IMR-90 (cell line): ENCODE results near the gene TBX15. TPM values are rescaled to one million over a fixed set of nuclear protein-coding genes. Genes with fewer than 3 reads are reported as not detected.

Source experiments
- ATAC-seq: fragments of 200-7000 bp; cut with Tn5 transposase; 2 replicates; pipeline ENCODE4 v1.9.1; 2020; ENCODE audit warnings: low read depth, mild to moderate bottlenecking, moderate library complexity
- BruUV-seq: library from RNA; stranded (reverse); fragments of 400-500 nt; replicated peaks from 2 replicates; lab custom pipeline; 2021; lab: Mats Ljungman, UMichigan
- CTCF ChIA-PET: fragments of 300-600 bp; formaldehyde crosslinking; extraction: SDS; loops from one replicate; lab custom pipeline; 2021; ENCODE audit warnings: antibody characterized with exemption; lab: Yijun Ruan, JAX
- POLR2A ChIA-PET: fragments of 300-600 bp; sonication (Branson Sonifier 250); formaldehyde crosslinking; loops from one replicate; lab custom pipeline; 2022; ENCODE audit warnings: antibody characterized with exemption; ENCODE audit not compliant: unreplicated experiment; lab: Charles Lee
- DNase-seq: peaks from one replicate; pipeline ENCODE4 v3.0.0; 2013
- H2AFZ ChIP-seq: replicated peaks from 2 replicates; pipeline ENCODE3; 2013; ENCODE audit warnings: low read length, mild to moderate bottlenecking; ENCODE audit not compliant: poor library complexity
- H2AK5ac ChIP-seq: 2 replicates; pipeline ENCODE4 v1.6.1; 2013; ENCODE audit warnings: low read depth, low read length, inconsistent platforms
- H2AK9ac ChIP-seq: replicated peaks from 2 replicates; pipeline ENCODE3; 2013; ENCODE audit warnings: mild to moderate bottlenecking, low read depth, low read length, moderate library complexity; ENCODE audit not compliant: poor library complexity
- H2BK120ac ChIP-seq: 2 replicates; pipeline ENCODE4 v1.6.1; 2013; ENCODE audit warnings: low read depth, low read length, inconsistent platforms
- H2BK15ac ChIP-seq: 3 replicates; pipeline ENCODE4 v1.6.1; 2013; ENCODE audit warnings: low read depth, low read length, inconsistent platforms
- H2BK20ac ChIP-seq: 2 replicates; pipeline ENCODE4 v1.6.1; 2013; ENCODE audit warnings: low read depth, mild to moderate bottlenecking, inconsistent platforms, low read length, moderate library complexity
- H2BK5ac ChIP-seq: 2 replicates; pipeline ENCODE4 v1.6.1; 2013; ENCODE audit warnings: mild to moderate bottlenecking, low read depth, low read length, inconsistent platforms; ENCODE audit not compliant: poor library complexity, severe bottlenecking
- H3K14ac ChIP-seq: replicated peaks from 2 replicates; pipeline ENCODE4 v1.6.1; 2013; ENCODE audit warnings: low read depth, low read length, inconsistent platforms
- H3K18ac ChIP-seq: 2 replicates; pipeline ENCODE4 v1.6.1; 2013; ENCODE audit warnings: low read depth, low read length, control low read depth
- H3K23ac ChIP-seq: 2 replicates; pipeline ENCODE4 v1.6.1; 2013; ENCODE audit warnings: low read depth, low read length, inconsistent platforms
- H3K27ac ChIP-seq: 2 replicates; pipeline ENCODE4 v1.5.1; 2013; ENCODE audit warnings: mild to moderate bottlenecking, control low read depth, low read length; ENCODE audit not compliant: insufficient read depth
- H3K27me3 ChIP-seq: 2 replicates; pipeline ENCODE4 v1.6.1; 2013; ENCODE audit warnings: low read length; ENCODE audit not compliant: control insufficient read depth, insufficient read depth
- H3K36me3 ChIP-seq: 2 replicates; pipeline ENCODE4 v1.6.1; 2013; ENCODE audit warnings: low read length, mixed read lengths; ENCODE audit not compliant: control insufficient read depth, insufficient read depth
- H3K4ac ChIP-seq: 2 replicates; pipeline ENCODE4 v1.6.1; 2013; ENCODE audit warnings: low read depth, low read length, inconsistent platforms
- H3K4me1 ChIP-seq: 2 replicates; pipeline ENCODE4 v1.6.1; 2013; ENCODE audit warnings: low read length, mixed read lengths; ENCODE audit not compliant: control insufficient read depth, insufficient read depth
- H3K4me2 ChIP-seq: 2 replicates; pipeline ENCODE4 v1.6.1; 2013; ENCODE audit warnings: low read depth, mild to moderate bottlenecking, control low read depth, low read length, moderate library complexity
- H3K4me3 ChIP-seq: 2 replicates; pipeline ENCODE4 v1.5.1; 2013; ENCODE audit warnings: low read depth, mild to moderate bottlenecking, control low read depth, low read length, moderate library complexity; ENCODE audit not compliant: insufficient read depth
- H3K56ac ChIP-seq: 2 replicates; pipeline ENCODE4 v1.6.1; 2013; ENCODE audit warnings: low read length, inconsistent platforms; ENCODE audit not compliant: insufficient read depth; ENCODE audit errors: extremely low read depth
- H3K79me1 ChIP-seq, 2 experiments: 2 replicates each; pipeline ENCODE4 v1.6.1; 2013; ENCODE audit warnings: low read length in 2 of 2, inconsistent platforms in 1 of 2, low read depth in 1 of 2
- H3K9ac ChIP-seq: 2 replicates; pipeline ENCODE4 v1.6.1; 2013; ENCODE audit warnings: low read depth, low read length, control low read depth
- H3K9me1 ChIP-seq: 2 replicates; pipeline ENCODE4 v1.6.1; 2013; ENCODE audit warnings: low read length, inconsistent platforms; ENCODE audit not compliant: insufficient read depth
- H3K9me3 ChIP-seq: 2 replicates; pipeline ENCODE4 v1.6.1; 2013; ENCODE audit warnings: low read length; ENCODE audit not compliant: control insufficient read depth, insufficient read depth
- H4K20me1 ChIP-seq: 2 replicates; pipeline ENCODE4 v1.6.1; 2013; ENCODE audit warnings: low read length, inconsistent platforms; ENCODE audit not compliant: insufficient read depth
- H4K5ac ChIP-seq: 2 replicates; pipeline ENCODE4 v1.6.1; 2013; ENCODE audit warnings: mild to moderate bottlenecking, low read depth, low read length, control low read depth
- H4K8ac ChIP-seq, 2 experiments: 2 replicates each; pipeline ENCODE4 v1.6.1; 2013; ENCODE audit warnings: low read depth in 2 of 2, low read length in 2 of 2, control low read depth in 1 of 2, inconsistent platforms in 1 of 2
- H4K91ac ChIP-seq: 2 replicates; pipeline ENCODE4 v1.6.1; 2013; ENCODE audit warnings: low read depth, low read length, inconsistent platforms; ENCODE audit not compliant: insufficient read depth
- BHLHE40 ChIP-seq: fragments of 150-350 bp; IDR thresholded peaks from 2 replicates; pipeline ENCODE4 v1.6.1; 2016; ENCODE audit warnings: mild to moderate bottlenecking, low read depth, low read length
- CEBPB ChIP-seq: IDR thresholded peaks from 2 replicates; pipeline ENCODE4 v1.6.1; 2012; ENCODE audit warnings: low read depth, low read length, improper control_type of control experiment
- CHD1 ChIP-seq: IDR thresholded peaks from 2 replicates; pipeline ENCODE4 v1.6.1; 2012; ENCODE audit warnings: low read depth, low read length, improper control_type of control experiment
- CTCF ChIP-seq: conservative IDR thresholded peaks from 2 replicates; pipeline ENCODE4 v1.5.1; 2012; ENCODE audit warnings: mild to moderate bottlenecking, low read depth, low read length, improper control_type of control experiment
- ELK1 ChIP-seq: fragments of 150-350 bp; IDR thresholded peaks from 2 replicates; pipeline ENCODE4 v1.6.1; 2016; ENCODE audit warnings: low read depth, mild to moderate bottlenecking, low read length, moderate library complexity, borderline replicate concordance
- FOS ChIP-seq: fragments of 150-350 bp; IDR thresholded peaks from 2 replicates; pipeline ENCODE4 v1.6.1; 2016; ENCODE audit warnings: low read depth, low read length
- MAFK ChIP-seq: IDR thresholded peaks from 2 replicates; pipeline ENCODE4 v1.6.1; 2012; ENCODE audit warnings: low read depth, low read length, improper control_type of control experiment
- MAZ ChIP-seq: IDR thresholded peaks from 2 replicates; pipeline ENCODE4 v1.6.1; 2012; ENCODE audit warnings: low read depth, mild to moderate bottlenecking, low read length, improper control_type of control experiment, moderate library complexity, borderline replicate concordance
- MXI1 ChIP-seq: IDR thresholded peaks from 2 replicates; pipeline ENCODE4 v1.6.1; 2012; ENCODE audit warnings: low read depth, mild to moderate bottlenecking, low read length, moderate library complexity, borderline replicate concordance
- NFE2L2 ChIP-seq: fragments of 150-350 bp; IDR thresholded peaks from 2 replicates; pipeline ENCODE4 v1.6.1; 2016; ENCODE audit warnings: low read depth, mild to moderate bottlenecking, low read length
- POLR2A ChIP-seq: IDR thresholded peaks from 2 replicates; pipeline ENCODE4 v1.6.1; 2012; ENCODE audit warnings: mild to moderate bottlenecking, low read depth, low read length
- RAD21 ChIP-seq: IDR thresholded peaks from 2 replicates; pipeline ENCODE4 v1.6.1; 2012; ENCODE audit warnings: low read length, improper control_type of control experiment
- RFX5 ChIP-seq: IDR thresholded peaks from 2 replicates; pipeline ENCODE4 v1.8.0; 2012; ENCODE audit warnings: low read depth, mild to moderate bottlenecking, low read length, moderate library complexity
- USF2 ChIP-seq: fragments of 150-350 bp; IDR thresholded peaks from 2 replicates; pipeline ENCODE4 v1.6.1; 2017; ENCODE audit warnings: mild to moderate bottlenecking, antibody characterized with exemption, low read length, low read depth
- WGBS, 2 experiments: methylation state at CpG; one replicate each; pipeline versions ENCODE4 v1.1.5 to v1.1.7; 2013; ENCODE audit warnings: missing lambda C conversion rate in 2 of 2; ENCODE audit not compliant: insufficient read length in 1 of 2; ENCODE audit errors: extremely low coverage in 2 of 2; 5-methylcytosine and 5-hydroxymethylcytosine counted together
- dilution Hi-C: fragments of 300-500 bp; cut with HindIII; formaldehyde crosslinking; loops from one replicate; pipeline ENCODE4 v1.14.3; 2018; ENCODE audit warnings: low sequenced_read_pairs; ENCODE audit not compliant: unreplicated experiment
- in situ Hi-C: fragments of 300-500 bp; cut with MboI; formaldehyde crosslinking; loops from 3 replicates; pipeline ENCODE4 v1.14.3; 2019; ENCODE audit warnings: low sequenced_read_pairs, inconsistent platforms, mixed read lengths
- intact Hi-C: fragments of 100-400 bp; cut with micrococcal nuclease; formaldehyde crosslinking; loops from 2 replicates; pipeline ENCODE4 v1.10.0; 2022
- polyA plus RNA-seq, 3 experiments: library from polyadenylated mRNA; depleted of rRNA; stranded (reverse); fragments of >200 nt; gene quantifications; 2 replicates each; pipeline ENCODE4 v1.2.3, GENCODE V29; 2012; ENCODE audit warnings: low replicate concordance in 1 of 3
- total RNA-seq: library from RNA; depleted of rRNA; stranded (reverse); fragments of >200 nt; gene quantifications from 2 replicates; pipeline ENCODE4 v1.2.3, GENCODE V29; 2012

The TBX15 gene
- total and polyA plus RNA-seq, 2 of the 4 experiments (the other 2 are of a cell fraction), result not detected

DNA sequence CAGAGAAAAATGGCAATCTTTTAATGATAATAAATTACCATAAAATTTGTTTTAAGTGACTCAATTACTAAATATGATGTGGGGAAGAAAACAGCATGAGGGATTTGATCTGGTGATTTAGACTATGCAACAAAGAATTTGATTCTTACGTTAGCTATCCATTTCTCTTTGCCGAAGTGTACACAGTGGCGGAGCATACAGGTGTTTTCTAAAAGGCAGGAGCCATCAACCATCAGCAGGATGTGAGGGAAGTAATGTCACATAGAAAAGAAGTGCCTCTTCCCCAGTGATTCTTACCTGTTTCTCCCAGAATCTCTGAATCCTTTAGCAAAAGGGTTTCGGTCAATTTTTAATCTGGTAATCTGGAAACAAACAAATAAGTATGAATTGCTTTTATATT, 74.3 kb downstream of the TBX15 start:
- Histone ChIP-seq H3K27ac (no peak overlapping the region), H3K36me3 (no peaks in the 10 kb centered on the region), H3K4me3 (no peak overlapping the region), H4K5ac (no peak overlapping the region), H3K23ac (no peak overlapping the region), H2BK5ac (no peak overlapping the region), H3K27me3 (no peaks in the 10 kb centered on the region), H3K4me1 (no peaks in the 10 kb centered on the region), H4K20me1 (no peaks in the 10 kb centered on the region), H3K9ac (no peak overlapping the region), H2AFZ (no peak overlapping the region), H2BK20ac (no peak overlapping the region), H3K4ac (no peak overlapping the region), H3K56ac (no peak overlapping the region), H2BK120ac (no peak overlapping the region), H2AK9ac (no peak overlapping the region), H2BK15ac (no peak overlapping the region), H3K79me1 (no peaks in the 10 kb centered on the region), H4K8ac (no peak overlapping the region), H2AK5ac (no peak overlapping the region), H3K18ac (no peak overlapping the region), H3K4me2 (no peak overlapping the region), H3K9me3 (no peaks in the 10 kb centered on the region), H3K9me1 (no peaks in the 10 kb centered on the region), H4K91ac (no peak overlapping the region), H3K14ac (no peak overlapping the region)
- TF ChIP-seq BHLHE40 (no peak), FOS (no peak), POLR2A (no peak), MXI1 (no peak), MAFK (no peak), CEBPB (no peak), NFE2L2 (no peak), RFX5 (no peak), USF2 (no peak), CTCF (no peak), CHD1 (no peak), MAZ (no peak), RAD21 (no peak), ELK1 (no peak)
- ATAC-seq, result no peak
- no TSS peak for BruUV-seq
- in situ Hi-C loops (no loop called here), intact Hi-C loops (no loop called here), dilution Hi-C loops (no loop called here)
- no CpG with 5 or more reads among the region's 4 CpGs for WGBS, 2 experiments
- DNase-seq, result no peak
- CTCF ChIA-PET, result no interaction called here
- POLR2A ChIA-PET, result interaction anchor here (0.6 kb wide), 1 partner anchor 8 kb away, joined by 3 read pairs; no protein-coding TSS in a partner anchor
